ENCODE measurements around the gene CACNB2.
"Not testable (repeated sequence)": the region's sequence is repeated elsewhere in the genome, so short reads cannot be mapped to it uniquely, and the experiment has no call there.

CACNB2 gene

DNA sequence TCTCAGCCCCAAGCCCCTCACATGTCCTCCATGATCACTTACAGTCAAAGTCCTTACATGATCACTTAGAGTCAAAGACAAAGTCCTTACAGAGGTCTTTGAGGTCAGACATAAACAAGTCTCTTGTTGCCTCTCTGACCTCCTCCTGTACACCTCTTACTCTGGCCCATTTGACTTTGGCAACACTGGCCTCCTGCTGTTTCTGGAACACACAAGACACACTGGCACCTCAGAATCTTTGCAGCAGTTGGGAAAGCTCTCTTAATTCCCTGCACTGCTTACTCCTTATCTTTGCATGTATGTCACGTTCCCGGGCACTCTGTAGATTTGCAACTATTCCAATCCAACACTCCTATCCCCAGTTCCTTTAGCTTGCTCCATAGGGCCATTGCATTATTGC lies 408.9 kb downstream of the CACNB2 start:
- in situ Hi-C loops (cut with HindIII; ENCODE audit: low sequenced_read_pairs): no loop called here

DNA sequence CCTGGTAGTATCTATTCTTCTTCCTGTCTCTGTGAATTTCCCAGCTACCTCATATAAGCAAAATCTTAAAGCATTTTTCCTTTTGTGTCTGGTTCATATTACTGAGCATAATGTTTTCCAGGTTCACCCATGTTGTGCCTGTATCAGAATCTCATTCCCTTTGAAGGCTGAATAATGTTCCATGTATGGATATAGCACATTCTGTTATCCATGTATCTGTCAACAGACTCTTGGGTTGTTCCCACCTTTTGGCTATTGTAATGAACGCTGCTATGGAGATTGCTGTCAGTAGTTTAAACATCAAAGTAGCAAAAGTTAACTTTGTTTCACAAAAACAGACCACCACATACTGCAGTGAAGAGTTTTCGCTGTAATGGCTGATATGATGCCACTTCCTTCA lies 411.2 kb downstream of the CACNB2 start:
- in situ Hi-C loops (cut with HindIII; ENCODE audit: low sequenced_read_pairs): no loop called here

GRCh38 chr10:18554479-18554878 lies 414.3 kb downstream of the CACNB2 start:
- in situ Hi-C loops (cut with HindIII; ENCODE audit: low sequenced_read_pairs): no loop called here

- in situ Hi-C loops (cut with HindIII; ENCODE audit: low sequenced_read_pairs): no loop called here
Observed at GRCh38 chr10:18556522-18557147, 416.4 kb downstream of the CACNB2 start.

GRCh38 chr10:18557960-18558359 lies 417.7 kb downstream of the CACNB2 start:
- in situ Hi-C loops (cut with HindIII; ENCODE audit: low sequenced_read_pairs): no loop called here

DNA sequence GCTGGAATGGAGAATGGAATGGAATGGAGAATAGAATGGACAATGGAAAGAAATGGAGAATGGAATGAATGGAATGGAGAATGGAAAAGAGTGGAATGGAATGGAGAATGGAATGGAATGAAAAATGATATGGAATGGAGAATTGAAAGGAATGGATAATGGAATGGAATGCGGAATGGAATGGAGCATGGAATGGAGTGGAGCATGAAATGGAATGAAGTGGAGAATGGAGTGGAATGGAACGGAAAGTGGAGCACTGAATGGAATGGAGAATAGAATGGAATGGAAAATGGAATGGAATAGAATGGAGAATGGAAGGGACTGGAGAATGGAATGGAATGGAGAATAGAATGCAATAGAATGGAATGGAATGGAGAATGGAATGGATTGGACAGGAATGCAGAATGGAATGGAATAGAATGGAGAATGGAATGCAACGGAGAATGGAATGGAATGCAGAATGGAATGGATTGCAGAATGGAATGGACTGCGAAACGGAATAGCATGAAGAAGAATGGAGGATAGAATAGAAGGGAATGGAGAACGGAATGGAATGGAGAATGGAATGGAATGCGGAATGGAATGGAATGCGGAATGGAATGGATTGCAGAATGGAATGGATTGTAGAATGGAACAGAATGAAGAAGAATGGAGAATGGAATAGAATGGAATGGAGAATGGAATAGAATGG lies 421.8 kb downstream of the CACNB2 start:
- in situ Hi-C loops (cut with HindIII; ENCODE audit: low sequenced_read_pairs): no loop called here

DNA sequence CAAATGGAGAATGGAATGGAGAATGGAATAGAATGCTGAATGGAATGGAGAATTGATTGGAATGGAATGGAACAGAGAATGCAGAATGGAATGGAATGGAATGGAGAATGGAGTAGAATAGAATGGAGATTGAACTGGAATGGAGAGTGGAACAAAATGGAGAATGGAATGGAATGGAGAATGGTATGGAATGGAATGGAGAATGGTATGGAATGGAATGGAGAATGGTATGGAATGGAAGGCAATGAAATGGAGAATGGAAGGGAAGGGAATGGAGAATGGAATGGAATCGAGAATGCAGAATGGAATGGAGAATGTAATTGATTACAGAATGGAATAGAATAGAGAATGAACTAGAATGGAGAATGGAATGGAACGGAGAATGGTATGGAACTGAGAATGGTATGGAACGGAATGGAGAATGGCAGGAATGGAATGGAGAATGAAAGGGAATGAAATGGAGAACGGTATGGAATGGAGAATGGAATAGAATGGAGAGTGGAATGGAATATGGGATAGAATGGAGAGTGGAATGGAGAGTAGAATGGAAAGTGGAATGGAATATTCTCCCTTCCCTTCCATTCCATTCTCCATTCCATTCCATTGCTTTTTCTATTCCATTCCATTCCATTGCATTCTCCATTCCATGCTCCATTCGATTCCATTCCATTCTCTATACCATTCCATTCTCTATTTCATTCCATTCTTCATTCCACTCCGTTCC lies 422.9 kb downstream of the CACNB2 start:
- in situ Hi-C loops (cut with HindIII; ENCODE audit: low sequenced_read_pairs): no loop called here

GRCh38 chr10:18565006-18565405 lies 424.8 kb downstream of the CACNB2 start:
- in situ Hi-C loops (cut with HindIII; ENCODE audit: low sequenced_read_pairs): no loop called here

- in situ Hi-C loops (cut with HindIII; ENCODE audit: low sequenced_read_pairs): no loop called here
Observed at GRCh38 chr10:18566177-18566576, 426.0 kb downstream of the CACNB2 start.

DNA sequence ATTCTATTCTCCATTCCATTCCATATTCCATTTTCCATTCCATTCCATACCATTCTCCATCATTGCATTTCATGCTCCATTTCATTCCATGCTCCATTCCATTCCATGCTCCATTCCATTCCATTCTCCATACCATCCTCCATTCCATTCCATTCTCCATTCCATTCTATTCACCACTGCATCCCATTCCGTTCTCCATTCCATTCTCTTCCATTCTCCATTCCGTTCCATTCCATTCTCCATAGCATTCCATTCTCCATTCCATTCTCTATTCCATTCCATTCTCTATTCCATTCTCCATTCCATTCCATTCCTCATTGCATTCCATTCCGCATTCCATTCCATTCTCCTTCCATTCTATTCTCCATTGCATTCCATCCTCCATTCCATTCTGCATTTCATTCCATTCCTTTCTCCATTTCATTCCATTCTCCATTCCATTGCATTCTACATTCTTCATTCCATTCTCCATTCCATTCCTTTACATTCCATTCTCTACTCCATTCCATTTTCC lies 427.2 kb downstream of the CACNB2 start:
- in situ Hi-C loops (cut with HindIII; ENCODE audit: low sequenced_read_pairs): no loop called here

- in situ Hi-C loops (cut with HindIII; ENCODE audit: low sequenced_read_pairs): not testable (repeated sequence)
Observed at GRCh38 chr10:18570386-18570785, 430.2 kb downstream of the CACNB2 start.

DNA sequence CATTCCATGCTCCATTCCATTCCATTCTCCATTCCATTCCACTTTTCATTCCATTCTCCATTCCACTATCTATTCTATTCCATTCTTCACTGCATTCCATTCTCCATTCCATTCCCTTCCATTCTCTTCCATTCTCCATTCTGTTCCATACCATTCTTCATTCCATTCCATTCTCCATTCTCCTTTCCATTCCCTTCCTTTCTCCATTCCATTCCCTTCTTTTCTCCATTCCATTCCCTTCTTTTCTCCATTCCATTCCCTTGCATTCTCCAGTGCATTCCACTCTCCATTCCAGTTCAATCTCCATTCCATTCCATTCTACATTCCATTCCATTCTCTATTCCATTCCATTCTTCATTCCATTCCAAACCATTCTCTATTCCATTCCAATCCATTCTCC lies 430.9 kb downstream of the CACNB2 start:
- in situ Hi-C loops (cut with HindIII; ENCODE audit: low sequenced_read_pairs): no loop called here

DNA sequence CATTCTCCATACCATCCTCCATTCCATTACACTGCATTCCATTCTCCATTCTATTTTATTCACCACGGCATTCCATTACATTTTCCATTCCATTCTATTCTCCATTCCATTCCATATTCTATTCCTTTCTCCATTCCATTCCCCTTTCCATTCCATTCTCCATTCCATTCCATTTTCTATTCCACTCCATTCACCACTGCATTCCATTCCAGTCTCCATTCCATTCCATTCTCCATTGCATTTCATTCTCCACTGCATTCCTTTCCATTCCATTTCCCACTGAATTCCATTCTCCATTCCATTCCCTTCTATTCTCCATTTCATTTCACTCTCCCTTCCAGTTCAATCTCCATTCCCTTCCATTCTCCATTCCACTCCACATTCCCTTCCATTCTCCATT lies 431.6 kb downstream of the CACNB2 start:
- in situ Hi-C loops (cut with HindIII; ENCODE audit: low sequenced_read_pairs): no loop called here

GRCh38 chr10:18572959-18573561 lies 432.8 kb downstream of the CACNB2 start:
- in situ Hi-C loops (cut with HindIII; ENCODE audit: low sequenced_read_pairs): no loop called here

DNA sequence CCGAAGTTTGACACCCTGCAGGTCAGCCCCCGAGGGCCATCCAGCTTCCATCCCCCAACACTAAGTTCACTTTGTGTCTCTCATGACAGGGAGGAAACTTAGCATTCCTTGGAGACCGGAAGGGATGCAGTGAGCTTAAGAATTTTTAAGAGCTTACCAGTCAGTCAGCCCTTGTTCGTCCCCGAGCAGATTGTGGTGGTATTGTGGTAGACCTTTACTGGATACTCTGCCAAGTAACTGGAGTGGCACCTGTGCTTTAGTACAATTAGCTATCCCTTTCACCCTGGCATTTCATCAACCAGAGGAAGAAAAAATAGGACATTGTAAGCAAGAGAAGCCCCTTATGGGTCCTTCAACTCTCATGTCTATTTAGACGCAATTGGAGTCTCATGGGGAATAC lies 436.4 kb downstream of the CACNB2 start:
- in situ Hi-C loops (cut with HindIII; ENCODE audit: low sequenced_read_pairs): no loop called here

DNA sequence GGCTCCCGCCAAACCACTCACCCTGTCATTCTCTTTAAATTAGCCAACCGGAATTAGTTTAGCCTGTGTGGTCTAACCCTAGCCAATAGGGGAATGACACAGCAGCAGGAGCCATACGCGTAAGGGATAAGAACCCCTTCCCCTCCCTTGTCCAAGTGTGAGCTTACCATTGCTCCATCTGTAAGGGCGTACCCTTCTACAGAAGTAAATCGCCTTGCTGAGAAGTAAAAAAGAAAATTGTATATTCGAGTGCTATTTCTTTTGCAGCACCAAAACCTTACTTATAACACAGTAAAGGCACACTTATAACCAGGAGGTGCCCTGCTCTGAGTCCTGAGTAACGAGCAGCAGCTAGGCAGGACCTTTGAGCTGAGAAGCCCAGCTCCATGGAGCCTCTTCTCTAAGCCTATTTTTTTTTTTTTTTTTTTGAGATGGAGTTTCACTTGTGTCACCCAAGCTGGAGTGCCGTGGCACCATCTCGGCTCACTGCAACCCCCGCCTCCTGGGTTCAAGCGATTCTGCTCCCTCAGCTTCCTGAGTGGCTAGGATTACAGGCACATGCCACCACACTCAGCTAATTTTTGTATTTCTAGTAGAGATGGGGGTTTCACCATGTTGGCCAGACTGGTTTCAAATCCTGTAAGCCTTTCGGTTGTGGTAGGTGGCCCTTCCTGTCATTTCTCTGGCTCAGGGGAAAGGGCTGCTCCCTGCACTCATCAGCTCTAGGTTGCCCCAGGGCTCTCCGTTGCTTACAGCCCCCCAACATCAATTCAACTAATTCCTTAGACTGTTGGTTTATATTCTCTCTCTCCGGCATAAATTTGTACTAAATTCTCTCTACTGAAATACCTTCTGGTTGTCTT lies 437.8 kb downstream of the CACNB2 start:
- in situ Hi-C loops (cut with HindIII; ENCODE audit: low sequenced_read_pairs): no loop called here

- in situ Hi-C loops (cut with HindIII; ENCODE audit: low sequenced_read_pairs): no loop called here
Observed at GRCh38 chr10:18582803-18583202, 442.6 kb downstream of the CACNB2 start.

DNA sequence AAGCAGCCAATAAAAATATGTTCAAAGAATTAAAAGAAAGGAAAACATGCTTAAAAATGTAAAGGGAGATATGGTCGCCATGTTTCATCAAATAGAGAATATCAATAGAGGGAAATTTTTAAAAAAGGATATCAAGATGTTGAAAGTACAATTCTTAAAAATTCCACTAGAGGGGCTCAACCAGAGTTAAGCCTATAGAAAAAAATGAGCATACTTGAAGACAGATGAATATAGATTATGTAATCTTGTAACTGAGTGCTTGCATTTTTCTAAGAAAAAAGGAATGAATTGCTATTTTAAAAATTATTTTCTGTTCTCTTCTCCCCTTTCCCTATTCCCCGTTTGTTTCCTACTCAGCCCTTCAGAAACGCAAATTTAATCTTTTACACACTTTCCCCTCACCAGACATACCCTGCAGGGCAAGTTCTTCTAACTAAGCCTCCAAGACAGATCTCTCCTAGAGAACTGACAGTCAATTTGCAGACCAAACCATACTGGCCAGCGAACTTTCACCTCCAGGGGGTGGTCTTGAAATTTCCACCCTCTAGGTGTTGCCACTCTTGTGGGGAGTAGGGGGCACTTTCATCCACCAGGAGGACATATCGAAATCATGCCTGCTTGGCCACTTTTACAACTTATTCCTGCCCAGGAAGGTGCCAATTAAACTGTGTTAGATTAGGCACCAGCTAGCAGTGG lies 443.5 kb downstream of the CACNB2 start:
- in situ Hi-C loops (cut with HindIII; ENCODE audit: low sequenced_read_pairs): no loop called here

DNA sequence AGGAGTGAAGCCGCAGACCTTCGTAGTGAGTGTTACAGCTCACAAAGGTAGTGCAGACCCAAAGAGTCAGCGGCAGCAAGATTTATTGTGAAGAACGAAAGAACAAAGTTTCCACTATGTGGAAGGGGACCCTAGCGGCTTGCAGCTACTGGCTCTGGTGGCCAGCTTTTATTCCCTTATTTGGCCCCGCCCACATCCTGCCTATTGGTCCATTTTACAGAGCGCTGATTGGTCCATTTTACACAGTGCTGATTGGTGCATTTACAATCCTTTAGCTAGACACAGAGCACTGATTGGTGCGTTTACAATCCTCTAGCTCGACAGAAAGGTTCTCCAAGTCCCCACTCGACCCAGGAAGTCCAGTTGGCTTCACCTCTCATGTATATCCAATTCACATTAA lies 446.4 kb downstream of the CACNB2 start:
- in situ Hi-C loops (cut with HindIII; ENCODE audit: low sequenced_read_pairs): not testable (repeated sequence)

DNA sequence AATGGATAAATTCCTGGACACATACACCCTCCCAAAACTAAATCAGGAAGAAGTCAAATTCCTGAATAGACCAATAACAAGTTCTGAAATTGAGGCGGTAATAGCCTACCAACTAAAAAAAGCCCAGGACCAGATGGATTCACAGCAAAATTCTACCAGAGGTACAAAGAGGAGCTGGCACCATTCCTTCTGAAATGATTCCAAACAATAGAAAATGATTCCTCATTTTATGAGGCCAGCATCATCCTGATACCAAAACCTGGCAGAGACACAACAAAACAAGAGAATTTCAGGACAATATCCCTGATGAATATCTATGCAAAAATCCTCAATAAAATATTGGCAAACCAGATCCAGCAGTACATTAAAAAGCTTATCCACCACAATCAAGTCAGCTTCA lies 450.9 kb downstream of the CACNB2 start:
- in situ Hi-C loops (cut with HindIII; ENCODE audit: low sequenced_read_pairs): not testable (repeated sequence)

Data from DLD1 (cell line).